ENCODE results near the gene DDR2. TPM values are rescaled to one million over a fixed set of nuclear protein-coding genes. Genes with fewer than 3 reads are reported as not detected.

The DDR2 gene
- total RNA-seq, 1 experiment from 2014 or later: 0.52 TPM

DNA sequence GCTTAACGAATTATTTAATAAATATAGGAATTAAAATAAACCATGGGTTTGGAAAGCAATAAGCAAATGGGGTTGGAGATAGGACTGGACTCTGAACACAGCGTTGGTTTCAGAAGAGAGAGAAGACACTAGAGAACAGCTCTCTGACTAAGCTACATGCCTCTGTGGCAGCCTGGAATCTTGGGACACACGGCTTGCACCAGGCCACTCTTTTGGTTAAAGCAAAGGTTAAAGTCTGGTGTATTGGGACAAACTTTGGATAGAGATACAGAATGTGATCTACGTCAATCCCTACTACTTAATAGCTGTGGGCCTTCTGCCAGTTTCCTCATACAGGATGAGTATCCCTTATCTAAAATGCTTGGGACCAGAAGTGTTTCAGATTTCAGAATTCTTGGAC is 108.5 kb downstream of the DDR2 start:
- H3K4ac ChIP-seq (ENCODE audit: low read depth, low read length): no peak overlapping the region
- no peak overlapping the region for H3K4me2 ChIP-seq (ENCODE audit: insufficient read depth, insufficient read length, low read length)
- H4K20me1 ChIP-seq (ENCODE audit: control insufficient read depth, insufficient read depth, insufficient read length): no peaks in the 10 kb centered on the region
- no peaks in the 10 kb centered on the region for H3K4me1 ChIP-seq (ENCODE audit: insufficient read depth, low read length)
- Mint-ChIP-seq H3K9me3 (peaks cover 1 to 9% of the 10 kb centered on the region in 2 experiments), H3K27me3 (ENCODE audit: low read depth) (no peaks in the 10 kb centered on the region), H3K27ac (no peak overlapping the region), H3K4me1 (no peaks in the 10 kb centered on the region), H3K36me3 (ENCODE audit: insufficient read depth in 1 of 3, low read depth in 3 of 3) (peaks cover 0 to 7% (median 6%) of the 10 kb centered on the region in 3 experiments; a peak in 4 of 7 replicates), H3K4me3 (no peak overlapping the region)
- no peak overlapping the region for H4K5ac ChIP-seq (ENCODE audit: insufficient read length, low read depth, low read length)
- TF ChIP-seq, protein P1, sequence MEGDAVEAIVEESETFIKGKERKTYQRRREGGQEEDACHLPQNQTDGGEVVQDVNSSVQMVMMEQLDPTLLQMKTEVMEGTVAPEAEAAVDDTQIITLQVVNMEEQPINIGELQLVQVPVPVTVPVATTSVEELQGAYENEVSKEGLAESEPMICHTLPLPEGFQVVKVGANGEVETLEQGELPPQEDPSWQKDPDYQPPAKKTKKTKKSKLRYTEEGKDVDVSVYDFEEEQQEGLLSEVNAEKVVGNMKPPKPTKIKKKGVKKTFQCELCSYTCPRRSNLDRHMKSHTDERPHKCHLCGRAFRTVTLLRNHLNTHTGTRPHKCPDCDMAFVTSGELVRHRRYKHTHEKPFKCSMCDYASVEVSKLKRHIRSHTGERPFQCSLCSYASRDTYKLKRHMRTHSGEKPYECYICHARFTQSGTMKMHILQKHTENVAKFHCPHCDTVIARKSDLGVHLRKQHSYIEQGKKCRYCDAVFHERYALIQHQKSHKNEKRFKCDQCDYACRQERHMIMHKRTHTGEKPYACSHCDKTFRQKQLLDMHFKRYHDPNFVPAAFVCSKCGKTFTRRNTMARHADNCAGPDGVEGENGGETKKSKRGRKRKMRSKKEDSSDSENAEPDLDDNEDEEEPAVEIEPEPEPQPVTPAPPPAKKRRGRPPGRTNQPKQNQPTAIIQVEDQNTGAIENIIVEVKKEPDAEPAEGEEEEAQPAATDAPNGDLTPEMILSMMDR (conservative IDR thresholded peaks at IDR 0.05): no peak
- no peak overlapping the region for H2BK12ac ChIP-seq (ENCODE audit: insufficient read length, low read depth, low read length)
- no peak overlapping the region for H2BK5ac ChIP-seq (ENCODE audit: insufficient read length, low read length)
- H3K79me2 ChIP-seq (ENCODE audit: insufficient read depth, low read length): no peaks in the 10 kb centered on the region
- no peak overlapping the region for H3T11ph ChIP-seq (ENCODE audit: low read length)
- H3K79me1 ChIP-seq (ENCODE audit: insufficient read depth, low read depth, low read length, poor library complexity, severe bottlenecking): no peaks in the 10 kb centered on the region
- H3K9ac ChIP-seq (ENCODE audit: extremely low read depth, insufficient read length, low read length): no peak overlapping the region
- no peak overlapping the region for H2BK15ac ChIP-seq (ENCODE audit: low read depth, low read length)
- no peak overlapping the region for H2AK5ac ChIP-seq (ENCODE audit: insufficient read length, low read length)
- H3K56ac ChIP-seq (ENCODE audit: insufficient read length, low read depth, low read length): no peak overlapping the region
- no peaks in the 10 kb centered on the region for H3K9me3 ChIP-seq (ENCODE audit: control insufficient read depth, low read depth, low read length)
- H2AFZ ChIP-seq (ENCODE audit: low read length): no peak overlapping the region
- H2BK120ac ChIP-seq (ENCODE audit: low read depth, low read length, poor library complexity, severe bottlenecking): no peak overlapping the region
- no CpG with 5 or more reads among the region's 4 CpGs for WGBS (ENCODE audit: extremely low coverage, insufficient read length, low lambda C conversion rate)
- no peak for DNase-seq
- no peak overlapping the region for H3K23ac ChIP-seq (ENCODE audit: insufficient read length, low read depth, low read length)
- H2BK20ac ChIP-seq (ENCODE audit: low read depth, low read length, poor library complexity, severe bottlenecking): no peak overlapping the region
- H3K27me3 ChIP-seq (ENCODE audit: insufficient read depth, low read length): no peaks in the 10 kb centered on the region; the same call in 1 of the 2 replicates
- no peak overlapping the region for H3K18ac ChIP-seq (ENCODE audit: insufficient read length, low read depth, low read length)
- no peak overlapping the region for H3K14ac ChIP-seq (ENCODE audit: insufficient read depth, low read length)
- H4K8ac ChIP-seq (replicated peaks; ENCODE audit: insufficient read length, low read depth, low read length): no peak overlapping the region
- no peaks in the 10 kb centered on the region for H3K23me2 ChIP-seq (ENCODE audit: insufficient read length, low read depth, low read length, poor library complexity, severe bottlenecking)
- no peak overlapping the region for H3K27ac ChIP-seq (ENCODE audit: insufficient read length, low read depth, low read length)
- no peak overlapping the region for H4K91ac ChIP-seq (ENCODE audit: insufficient read length, low read depth, low read length)
